Omental fat pad (tissue), 4 donors: ENCODE data around the gene OXCT1. TPM values are rescaled to one million over a fixed set of nuclear protein-coding genes. Genes with fewer than 3 reads are reported as not detected.

Experiments used
- ATAC-seq: fragments of 150-250 bp; one replicate; pipeline ENCODE4 v1.9.1; 2016; ENCODE audit warnings: mild to moderate bottlenecking, moderate library complexity; ENCODE audit not compliant: low FRiP score
- DNase-seq: peaks from one replicate; pipeline ENCODE4 v3.0.0-alpha.2; 2019; ENCODE audit warnings: low spot score
- total RNA-seq, 4 donors: library from RNA; depleted of rRNA; stranded (reverse); fragments of >200 nt; gene quantifications; one replicate each; pipeline ENCODE4 v1.1.0, GENCODE V29; 2016
- TF ChIP-seq, protein P1 (sequence below), 3 donors: fragments of 450-650 bp; IDR thresholded peaks; one replicate each; pipeline ENCODE4 v1.5.1; 2016 to 2017; ENCODE audit warnings: antibody characterized with exemption in 3 of 3, mild to moderate bottlenecking in 3 of 3, moderate library complexity in 2 of 3

The OXCT1 gene
- total RNA-seq, 4 donors from 2014 or later = 22.0 to 54.4 (median 31.9) TPM

DNA sequence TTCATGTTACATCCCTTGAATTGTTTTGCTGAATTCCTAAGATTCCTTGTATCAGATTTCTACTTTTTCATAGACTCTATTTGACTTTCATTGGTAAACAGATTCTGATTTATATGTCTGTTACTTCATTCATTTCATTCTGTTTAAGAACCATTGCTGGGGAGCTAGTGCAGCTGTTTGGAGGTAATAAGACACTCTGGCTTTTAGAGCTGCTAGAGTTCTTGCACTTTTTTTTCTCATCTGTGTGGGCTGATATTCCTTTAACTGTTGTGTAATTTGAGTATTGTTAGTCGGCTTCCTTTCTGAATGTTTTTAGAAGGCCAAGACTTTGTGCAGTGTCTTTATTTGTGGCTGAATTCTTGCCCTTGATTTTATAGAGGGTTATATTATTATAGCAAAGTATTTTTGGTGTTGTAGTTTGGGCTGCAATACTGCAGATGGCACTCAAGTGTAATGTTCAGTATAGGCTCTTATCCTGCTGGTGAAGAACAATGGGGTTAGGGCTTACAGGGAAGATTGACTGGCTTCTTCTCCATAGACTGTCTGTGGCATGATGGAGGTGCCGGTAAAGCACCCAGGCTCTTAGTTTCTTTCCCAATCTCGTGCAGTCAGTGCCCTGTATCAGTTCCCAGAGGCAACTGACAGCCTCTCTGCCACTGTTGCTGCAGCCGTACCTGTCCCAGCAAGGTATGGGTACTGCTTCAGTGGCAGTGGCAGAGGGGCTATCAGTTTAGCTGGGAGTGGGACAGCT is 162.2 kb downstream of the OXCT1 start:
- TF ChIP-seq, protein P1, sequence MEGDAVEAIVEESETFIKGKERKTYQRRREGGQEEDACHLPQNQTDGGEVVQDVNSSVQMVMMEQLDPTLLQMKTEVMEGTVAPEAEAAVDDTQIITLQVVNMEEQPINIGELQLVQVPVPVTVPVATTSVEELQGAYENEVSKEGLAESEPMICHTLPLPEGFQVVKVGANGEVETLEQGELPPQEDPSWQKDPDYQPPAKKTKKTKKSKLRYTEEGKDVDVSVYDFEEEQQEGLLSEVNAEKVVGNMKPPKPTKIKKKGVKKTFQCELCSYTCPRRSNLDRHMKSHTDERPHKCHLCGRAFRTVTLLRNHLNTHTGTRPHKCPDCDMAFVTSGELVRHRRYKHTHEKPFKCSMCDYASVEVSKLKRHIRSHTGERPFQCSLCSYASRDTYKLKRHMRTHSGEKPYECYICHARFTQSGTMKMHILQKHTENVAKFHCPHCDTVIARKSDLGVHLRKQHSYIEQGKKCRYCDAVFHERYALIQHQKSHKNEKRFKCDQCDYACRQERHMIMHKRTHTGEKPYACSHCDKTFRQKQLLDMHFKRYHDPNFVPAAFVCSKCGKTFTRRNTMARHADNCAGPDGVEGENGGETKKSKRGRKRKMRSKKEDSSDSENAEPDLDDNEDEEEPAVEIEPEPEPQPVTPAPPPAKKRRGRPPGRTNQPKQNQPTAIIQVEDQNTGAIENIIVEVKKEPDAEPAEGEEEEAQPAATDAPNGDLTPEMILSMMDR (IDR thresholded peaks at IDR 0.05) = no peak
- ATAC-seq (no peak), DNase-seq (no peak)

DNA sequence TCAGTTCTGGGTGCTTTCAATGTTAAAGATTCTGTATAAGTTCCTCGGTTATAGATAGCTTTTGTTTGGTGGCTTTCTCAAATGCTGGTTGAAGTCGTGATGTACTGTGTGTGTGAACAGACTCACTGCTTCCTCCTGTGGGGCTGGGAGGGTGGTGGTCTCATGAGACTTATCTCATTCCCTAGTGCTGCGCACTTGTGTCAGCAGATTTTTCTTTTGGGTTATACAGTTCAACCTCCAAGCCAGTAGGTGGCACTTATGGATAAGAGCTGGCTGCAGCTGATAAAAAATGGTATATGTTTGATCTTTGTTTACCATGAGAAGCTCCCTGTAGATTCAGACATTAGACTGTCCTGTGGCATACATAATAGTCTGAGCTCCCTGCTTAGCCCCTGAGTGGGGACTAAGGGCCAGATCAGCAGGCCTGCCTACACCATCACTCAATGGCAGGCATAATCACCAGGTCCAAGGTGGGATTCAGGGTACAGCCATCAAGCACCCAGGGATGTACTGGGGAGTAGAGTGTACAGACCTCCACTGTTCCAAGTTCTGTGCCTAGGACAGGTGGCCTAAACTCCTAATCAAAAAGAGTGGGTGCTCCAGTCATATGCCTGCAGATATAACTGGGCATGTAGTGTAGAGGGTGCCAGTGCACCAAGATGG is 174.2 kb downstream of the OXCT1 start:
- ATAC-seq (no peak), DNase-seq (no peak)
- TF ChIP-seq, protein P1 (IDR thresholded peaks at IDR 0.05) = no peak

DNA sequence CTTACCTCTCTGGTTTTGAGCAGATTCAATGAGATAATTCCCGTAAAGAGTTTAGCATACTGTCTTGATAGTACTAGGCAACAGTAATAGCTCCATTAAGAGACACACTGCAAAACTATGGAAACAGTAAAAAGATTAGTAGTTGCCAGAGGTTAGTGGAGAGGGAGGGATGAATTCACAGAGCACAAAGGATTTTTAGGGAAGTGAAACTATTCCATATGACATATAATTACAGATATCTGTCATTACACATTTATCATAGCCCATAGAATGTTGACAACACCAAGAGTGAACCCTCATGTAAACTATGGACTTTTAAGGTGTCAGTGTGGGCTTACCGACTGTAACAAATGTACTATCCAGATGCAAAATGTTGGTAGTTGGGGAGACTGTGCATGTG is 183.5 kb downstream of the OXCT1 start:
- DNase-seq (no peak), ATAC-seq (no peak)
- TF ChIP-seq, protein P1 (IDR thresholded peaks at IDR 0.05) = no peak

DNA sequence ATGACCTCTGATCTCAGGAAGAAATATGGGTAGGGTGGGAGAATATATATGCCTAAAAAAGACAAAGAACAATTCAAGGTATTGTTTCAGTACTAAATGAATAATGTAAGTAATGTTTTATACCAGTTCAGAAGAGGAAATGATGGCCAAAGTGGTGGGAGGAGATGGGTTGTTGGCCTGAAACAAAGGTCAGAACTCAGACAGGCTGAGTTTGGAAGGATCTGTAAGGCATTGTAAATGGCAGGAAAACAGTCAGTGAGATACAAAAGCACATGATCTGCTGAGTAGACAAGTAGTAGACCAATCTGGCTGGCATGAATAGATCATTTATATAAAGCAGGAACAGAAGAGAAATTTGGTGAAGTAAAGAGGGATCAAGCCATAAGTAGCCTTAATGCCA is 184.0 kb downstream of the OXCT1 start:
- TF ChIP-seq, protein P1 (IDR thresholded peaks at IDR 0.05) = no peak
- DNase-seq (no peak), ATAC-seq (no peak)

GRCh38 chr5:41683181-41683580 is 187.0 kb downstream of the OXCT1 start:
- no peak for DNase-seq
- TF ChIP-seq, protein P1 (IDR thresholded peaks at IDR 0.05) = no peak
- ATAC-seq = no peak

DNA sequence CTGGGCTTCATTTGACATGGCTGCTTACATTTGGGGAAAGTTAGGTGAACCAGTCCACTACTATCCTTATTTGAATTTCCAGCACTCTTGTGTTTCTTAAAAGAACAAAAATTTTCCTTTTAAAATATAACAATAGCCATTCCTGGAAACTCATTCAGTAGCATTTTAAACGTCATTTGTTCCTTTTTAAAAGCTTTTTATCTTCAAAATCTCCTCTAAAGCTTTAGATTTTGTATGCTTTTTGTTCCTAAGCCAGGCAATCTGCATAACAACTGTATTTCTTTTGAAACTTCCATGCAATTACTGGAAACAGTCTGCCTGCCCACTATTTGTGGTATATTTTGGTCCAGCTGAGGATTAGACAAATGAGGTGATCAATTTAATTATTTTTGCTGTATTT is 187.6 kb downstream of the OXCT1 start:
- no peak for ATAC-seq
- DNase-seq = no peak
- TF ChIP-seq, protein P1 (IDR thresholded peaks at IDR 0.05) = no peak

DNA sequence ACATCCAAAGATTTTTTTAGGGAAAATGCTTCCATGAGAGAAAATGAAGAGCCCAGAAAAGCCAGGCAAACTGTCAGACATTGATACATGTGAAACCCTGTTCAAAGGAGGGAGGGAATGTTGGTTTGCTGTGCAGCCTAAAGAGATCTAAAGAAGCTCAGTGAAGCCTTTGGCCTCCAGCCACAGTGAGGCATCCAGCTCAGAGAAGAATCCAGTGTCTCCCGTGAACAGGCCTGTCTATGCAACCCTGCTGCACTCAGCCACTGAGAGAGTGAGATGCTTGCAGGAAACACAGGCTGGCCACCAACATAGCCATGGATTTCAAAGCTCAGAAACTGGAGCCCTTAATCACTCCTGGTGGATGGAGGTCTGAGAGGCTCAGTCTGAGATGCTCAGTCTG is 188.4 kb downstream of the OXCT1 start:
- ATAC-seq = no peak
- no peak for DNase-seq
- TF ChIP-seq, protein P1 (IDR thresholded peaks at IDR 0.05) = no peak
